ENCODE results near the gene DYRK4. TPM values are rescaled to one million over a fixed set of nuclear protein-coding genes. Genes with fewer than 3 reads are reported as not detected.

Gene DYRK4
- total RNA-seq, 1 donor from 2014 or later: 20.5 TPM

GRCh38 chr12:4607056-4607455 is 45.0 kb downstream of the DYRK4 start:
- peak overlapping the region; percentile 24 for H3K4me2 ChIP-seq
- H4K20me1 ChIP-seq (ENCODE audit: low read depth): no peaks in the 10 kb centered on the region
- no peak overlapping the region for H2AFZ ChIP-seq (replicated peaks)
- no peak overlapping the region for H3K27ac Mint-ChIP-seq
- H3K27me3 Mint-ChIP-seq (ENCODE audit: insufficient read depth, low read depth): no peaks in the 10 kb centered on the region
- H3K27me3 ChIP-seq: no peaks in the 10 kb centered on the region
- no peak overlapping the region for H3K4me3 Mint-ChIP-seq
- H3K36me3 Mint-ChIP-seq: peaks cover 4% of the 10 kb centered on the region
- H3K9me3 ChIP-seq (ENCODE audit: low read depth): no peaks in the 10 kb centered on the region
- no peak for TF ChIP-seq EZH2 (IDR thresholded peaks at IDR 0.05)
- no peak for TF ChIP-seq CTCF (IDR thresholded peaks at IDR 0.05)
- no peak for TF ChIP-seq EZH2phosphoT487 (IDR thresholded peaks at IDR 0.05)
- H3K9me3 Mint-ChIP-seq: no peaks in the 10 kb centered on the region
- no peak overlapping the region for H3K4me3 ChIP-seq
- DNase-seq (ENCODE audit: low spot score): peak; percentile 20
- peaks cover 11% of the 10 kb centered on the region for H3F3A ChIP-seq (ENCODE audit: low read depth)
- no peaks in the 10 kb centered on the region for H3K36me3 ChIP-seq
- H3K9ac ChIP-seq: no peak overlapping the region
- H3K79me2 ChIP-seq (ENCODE audit: low read depth): peaks cover 10% of the 10 kb centered on the region
- H3K4me1 ChIP-seq: peaks cover 21% of the 10 kb centered on the region
- peaks cover 8% of the 10 kb centered on the region for H3K4me1 Mint-ChIP-seq
- H3K27ac ChIP-seq: no peak overlapping the region

GRCh38 chr12:4609071-4609470 is 47.1 kb downstream of the DYRK4 start:
- Histone ChIP-seq H3K4me2 (no peak overlapping the region), H4K20me1 (ENCODE audit: low read depth) (no peaks in the 10 kb centered on the region), H3K9ac (no peak overlapping the region), H3K27ac (no peak overlapping the region), H3K36me3 (no peaks in the 10 kb centered on the region), H3K27me3 (no peaks in the 10 kb centered on the region), H2AFZ (replicated peaks) (no peak overlapping the region), H3K79me2 (ENCODE audit: low read depth) (peaks cover 10% of the 10 kb centered on the region), H3K9me3 (ENCODE audit: low read depth) (no peaks in the 10 kb centered on the region), H3K4me3 (no peak overlapping the region), H3F3A (ENCODE audit: low read depth) (peaks cover 4% of the 10 kb centered on the region), H3K4me1 (peaks cover 21% of the 10 kb centered on the region)
- no peak for DNase-seq (ENCODE audit: low spot score)
- H3K36me3 Mint-ChIP-seq: peaks cover 11% of the 10 kb centered on the region
- H3K4me3 Mint-ChIP-seq: no peak overlapping the region
- TF ChIP-seq EZH2phosphoT487 (IDR thresholded peaks at IDR 0.05) (no peak), EZH2 (IDR thresholded peaks at IDR 0.05) (no peak), CTCF (IDR thresholded peaks at IDR 0.05) (no peak)
- no peak overlapping the region for H3K27ac Mint-ChIP-seq
- H3K27me3 Mint-ChIP-seq (ENCODE audit: insufficient read depth, low read depth): no peaks in the 10 kb centered on the region
- H3K9me3 Mint-ChIP-seq: no peaks in the 10 kb centered on the region
- H3K4me1 Mint-ChIP-seq: peaks cover 8% of the 10 kb centered on the region

DNA sequence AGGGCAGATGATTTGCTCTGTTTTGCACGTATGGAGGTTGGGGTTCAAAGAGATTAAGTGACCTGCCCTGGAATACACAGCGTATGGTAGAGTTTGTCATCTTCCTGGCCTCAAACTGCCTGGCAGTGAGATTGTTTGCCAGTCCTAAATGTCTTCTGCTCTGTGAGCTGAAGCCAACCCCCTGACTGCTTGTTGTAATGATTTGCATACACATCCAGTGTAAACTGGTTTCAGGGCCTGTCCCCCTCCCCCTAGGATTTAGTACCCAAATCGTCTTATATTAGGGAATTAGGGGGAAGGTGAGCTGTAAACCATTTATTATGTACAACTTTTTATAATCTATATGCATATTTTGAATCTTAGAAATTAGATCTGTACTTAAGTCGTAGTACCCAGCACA is 48.5 kb downstream of the DYRK4 start:
- Histone ChIP-seq H3F3A (ENCODE audit: low read depth) (peaks cover 4% of the 10 kb centered on the region), H3K4me2 (no peak overlapping the region), H3K4me1 (peaks cover 16% of the 10 kb centered on the region), H2AFZ (replicated peaks) (no peak overlapping the region), H4K20me1 (ENCODE audit: low read depth) (no peaks in the 10 kb centered on the region), H3K27ac (no peak overlapping the region), H3K36me3 (no peaks in the 10 kb centered on the region), H3K79me2 (ENCODE audit: low read depth) (peaks cover 4% of the 10 kb centered on the region), H3K9me3 (ENCODE audit: low read depth) (no peaks in the 10 kb centered on the region), H3K9ac (no peak overlapping the region), H3K27me3 (no peaks in the 10 kb centered on the region), H3K4me3 (no peak overlapping the region)
- DNase-seq (ENCODE audit: low spot score): no peak
- H3K9me3 Mint-ChIP-seq: no peaks in the 10 kb centered on the region
- H3K36me3 Mint-ChIP-seq: peaks cover 13% of the 10 kb centered on the region
- TF ChIP-seq EZH2 (IDR thresholded peaks at IDR 0.05): no peak
- TF ChIP-seq EZH2phosphoT487 (IDR thresholded peaks at IDR 0.05): no peak
- TF ChIP-seq CTCF (IDR thresholded peaks at IDR 0.05): no peak
- no peak overlapping the region for H3K27ac Mint-ChIP-seq
- no peak overlapping the region for H3K4me3 Mint-ChIP-seq
- no peaks in the 10 kb centered on the region for H3K27me3 Mint-ChIP-seq (ENCODE audit: insufficient read depth, low read depth)
- H3K4me1 Mint-ChIP-seq: peaks cover 4% of the 10 kb centered on the region

All from neural progenitor cell (in vitro differentiated cells).